Fibroblast of lung (primary cell): ENCODE measurements around the gene SERPINB6.
"Not testable (repeated sequence)": the region's sequence is repeated elsewhere in the genome, so short reads cannot be mapped to it uniquely, and the experiment has no call there.

Source experiments
- EZH2 ChIP-seq: IDR thresholded peaks from 2 replicates; pipeline ENCODE4 v1.5.1; 2012; ENCODE audit warnings: low read length, control low read depth, mild to moderate bottlenecking; ENCODE audit errors: missing control alignments
- TF ChIP-seq, protein P1 (sequence below), 2 donors: IDR thresholded peaks in 1 of 2; conservative IDR thresholded peaks in 1 of 2; 1 replicate in 1 of 2; 2 replicates in 1 of 2; pipeline ENCODE4 v1.5.1; 2011 to 2012; ENCODE audit warnings: low read length in 2 of 2, control low read depth in 1 of 2, inconsistent platforms in 1 of 2, low read depth in 1 of 2, mild to moderate bottlenecking in 1 of 2

DNA sequence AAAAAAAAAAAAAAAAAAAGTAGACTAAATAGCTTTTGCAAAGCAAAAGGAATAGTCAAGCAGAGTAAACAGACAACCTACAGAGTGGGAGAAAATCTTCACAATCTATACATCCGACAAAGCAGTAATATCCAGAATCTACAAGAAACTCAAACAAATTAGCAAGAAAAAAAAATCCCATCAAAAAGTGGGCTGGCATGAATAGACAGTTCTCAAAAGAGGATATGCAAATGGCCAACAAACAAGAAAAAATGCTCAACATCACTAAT is 786 bp upstream of the SERPINB6 start:
- TF ChIP-seq EZH2, result not testable (repeated sequence)
- TF ChIP-seq, protein P1, sequence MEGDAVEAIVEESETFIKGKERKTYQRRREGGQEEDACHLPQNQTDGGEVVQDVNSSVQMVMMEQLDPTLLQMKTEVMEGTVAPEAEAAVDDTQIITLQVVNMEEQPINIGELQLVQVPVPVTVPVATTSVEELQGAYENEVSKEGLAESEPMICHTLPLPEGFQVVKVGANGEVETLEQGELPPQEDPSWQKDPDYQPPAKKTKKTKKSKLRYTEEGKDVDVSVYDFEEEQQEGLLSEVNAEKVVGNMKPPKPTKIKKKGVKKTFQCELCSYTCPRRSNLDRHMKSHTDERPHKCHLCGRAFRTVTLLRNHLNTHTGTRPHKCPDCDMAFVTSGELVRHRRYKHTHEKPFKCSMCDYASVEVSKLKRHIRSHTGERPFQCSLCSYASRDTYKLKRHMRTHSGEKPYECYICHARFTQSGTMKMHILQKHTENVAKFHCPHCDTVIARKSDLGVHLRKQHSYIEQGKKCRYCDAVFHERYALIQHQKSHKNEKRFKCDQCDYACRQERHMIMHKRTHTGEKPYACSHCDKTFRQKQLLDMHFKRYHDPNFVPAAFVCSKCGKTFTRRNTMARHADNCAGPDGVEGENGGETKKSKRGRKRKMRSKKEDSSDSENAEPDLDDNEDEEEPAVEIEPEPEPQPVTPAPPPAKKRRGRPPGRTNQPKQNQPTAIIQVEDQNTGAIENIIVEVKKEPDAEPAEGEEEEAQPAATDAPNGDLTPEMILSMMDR (conservative IDR thresholded peaks at IDR 0.05 in 1 of 2, IDR thresholded peaks at IDR 0.05 in 1 of 2; ENCODE audit: low read depth in 1 of 2, low read length in 2 of 2), result not testable (repeated sequence)
